HL-60/S4 treated with phorbol 12-myristate 13-acetate at 8.2 ng/mL for 4 days and 3 days (cell line): ENCODE data around the gene TELO2.

Experiments
- in situ Hi-C: fragments of 300-500 bp; cut with MboI; formaldehyde crosslinking; loops from 2 replicates; pipeline ENCODE4 v1.15.0; 2022; ENCODE audit warnings: low sequenced_read_pairs

The TELO2 gene

DNA sequence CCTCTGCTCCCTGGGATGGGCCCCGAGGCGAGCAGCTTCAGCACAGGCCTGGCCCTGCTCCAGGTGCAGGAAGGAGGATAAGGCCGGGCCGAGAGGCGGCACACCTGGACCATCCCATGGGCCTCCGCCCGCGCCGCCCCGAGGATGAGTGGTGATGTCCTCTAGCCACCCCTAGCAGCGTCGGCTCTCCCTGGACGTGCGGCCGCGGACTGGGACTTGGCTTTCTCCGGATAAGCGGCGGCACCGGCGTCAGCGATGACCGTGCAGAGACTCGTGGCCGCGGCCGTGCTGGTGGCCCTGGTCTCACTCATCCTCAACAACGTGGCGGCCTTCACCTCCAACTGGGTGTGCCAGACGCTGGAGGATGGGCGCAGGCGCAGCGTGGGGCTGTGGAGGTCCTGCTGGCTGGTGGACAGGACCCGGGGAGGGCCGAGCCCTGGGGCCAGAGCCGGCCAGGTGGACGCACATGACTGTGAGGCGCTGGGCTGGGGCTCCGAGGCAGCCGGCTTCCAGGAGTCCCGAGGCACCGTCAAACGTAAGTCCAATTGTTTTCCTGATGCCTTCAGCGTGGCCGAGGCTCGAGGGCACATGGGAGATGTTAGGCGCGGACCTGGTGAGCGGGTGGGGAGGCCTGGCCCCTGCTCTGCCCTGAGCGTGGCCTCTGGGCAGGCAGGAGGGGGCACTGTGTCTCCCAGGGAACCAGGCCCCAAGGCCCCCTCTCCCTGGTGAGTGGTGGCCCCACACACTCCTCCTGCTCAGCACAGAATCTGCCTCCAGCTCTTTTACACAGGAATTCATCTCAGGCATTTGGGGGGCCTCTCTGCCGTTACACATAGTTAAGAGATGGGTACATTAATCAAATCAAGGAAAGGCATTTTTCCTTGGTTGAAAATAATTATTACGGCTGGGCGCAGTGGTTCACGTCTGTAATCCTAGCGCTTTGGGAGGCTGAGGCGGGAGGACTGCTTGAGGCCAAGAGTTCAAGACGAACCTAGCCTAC, 41.2 kb downstream of the TELO2 start:
- in situ Hi-C loops, result no loop called here

DNA sequence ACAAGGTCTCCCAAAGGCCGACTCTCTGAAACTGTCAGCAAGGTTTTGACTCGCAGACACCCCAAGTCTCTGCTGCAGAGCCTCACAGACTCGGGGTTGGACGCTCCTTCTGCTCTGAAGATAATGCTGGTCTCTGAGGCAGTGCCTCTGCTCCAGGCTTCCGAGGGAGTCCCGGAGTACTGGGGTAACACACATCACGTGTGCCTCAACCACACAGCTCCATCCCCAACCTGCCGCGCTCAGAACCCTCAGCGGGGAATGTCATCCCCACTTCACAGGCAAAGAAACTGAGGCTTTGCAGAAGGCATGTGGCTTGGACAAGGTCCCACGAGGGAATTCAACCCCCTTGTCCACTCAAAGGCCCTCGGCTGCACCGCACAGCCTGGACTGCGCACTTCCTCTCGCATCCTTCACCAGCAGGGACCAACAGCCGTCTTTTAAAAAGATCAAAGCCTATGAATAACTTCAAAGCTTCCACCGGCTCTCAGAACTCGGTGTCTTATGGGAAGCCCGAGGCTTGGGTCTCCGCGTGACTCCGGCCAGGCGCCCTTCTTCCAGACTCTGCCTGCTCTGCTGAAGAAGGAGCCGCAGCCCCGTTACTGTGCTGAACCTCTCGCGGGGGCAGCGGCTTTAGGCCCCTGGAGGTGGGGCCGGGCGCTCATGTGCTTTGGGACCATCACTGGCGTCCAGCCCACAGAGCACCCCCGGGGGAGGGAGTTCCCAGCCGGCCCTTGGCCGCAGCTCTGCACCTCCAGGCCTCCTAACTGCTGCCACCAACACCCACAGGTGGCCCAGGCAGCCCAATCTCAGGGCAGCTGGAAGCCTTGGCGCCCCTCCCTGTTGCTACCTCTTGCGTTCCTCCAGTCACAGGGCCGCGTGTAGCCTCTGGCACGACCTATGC, 42.5 kb downstream of the TELO2 start:
- in situ Hi-C loops, result no loop called here

GRCh38 chr16:1536601-1537000, 43.4 kb downstream of the TELO2 start:
- in situ Hi-C loops, result no loop called here

- in situ Hi-C loops, result no loop called here
Measured at GRCh38 chr16:1537138-1537577, 44.0 kb downstream of the TELO2 start.

GRCh38 chr16:1537763-1538289, 44.7 kb downstream of the TELO2 start:
- in situ Hi-C loops, result no loop called here

GRCh38 chr16:1538804-1539520, 45.8 kb downstream of the TELO2 start:
- in situ Hi-C loops, result no loop called here

GRCh38 chr16:1539720-1540555, 46.8 kb downstream of the TELO2 start:
- in situ Hi-C loops, result no loop called here

DNA sequence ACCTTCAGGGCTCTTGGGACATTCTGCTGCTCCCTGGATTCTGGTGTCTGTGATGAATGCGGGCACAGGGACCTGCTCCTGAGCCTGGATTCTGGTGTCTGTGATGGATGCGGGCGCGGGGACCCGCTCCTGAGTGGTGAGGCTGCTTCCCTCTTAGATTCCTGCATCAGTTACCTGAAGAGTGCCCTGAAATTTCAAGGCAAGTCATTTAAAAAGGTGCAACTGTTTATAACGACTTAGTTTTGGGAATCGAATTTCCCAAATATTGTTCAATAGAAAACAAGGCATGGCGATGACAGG, 47.3 kb downstream of the TELO2 start:
- in situ Hi-C loops, result no loop called here

DNA sequence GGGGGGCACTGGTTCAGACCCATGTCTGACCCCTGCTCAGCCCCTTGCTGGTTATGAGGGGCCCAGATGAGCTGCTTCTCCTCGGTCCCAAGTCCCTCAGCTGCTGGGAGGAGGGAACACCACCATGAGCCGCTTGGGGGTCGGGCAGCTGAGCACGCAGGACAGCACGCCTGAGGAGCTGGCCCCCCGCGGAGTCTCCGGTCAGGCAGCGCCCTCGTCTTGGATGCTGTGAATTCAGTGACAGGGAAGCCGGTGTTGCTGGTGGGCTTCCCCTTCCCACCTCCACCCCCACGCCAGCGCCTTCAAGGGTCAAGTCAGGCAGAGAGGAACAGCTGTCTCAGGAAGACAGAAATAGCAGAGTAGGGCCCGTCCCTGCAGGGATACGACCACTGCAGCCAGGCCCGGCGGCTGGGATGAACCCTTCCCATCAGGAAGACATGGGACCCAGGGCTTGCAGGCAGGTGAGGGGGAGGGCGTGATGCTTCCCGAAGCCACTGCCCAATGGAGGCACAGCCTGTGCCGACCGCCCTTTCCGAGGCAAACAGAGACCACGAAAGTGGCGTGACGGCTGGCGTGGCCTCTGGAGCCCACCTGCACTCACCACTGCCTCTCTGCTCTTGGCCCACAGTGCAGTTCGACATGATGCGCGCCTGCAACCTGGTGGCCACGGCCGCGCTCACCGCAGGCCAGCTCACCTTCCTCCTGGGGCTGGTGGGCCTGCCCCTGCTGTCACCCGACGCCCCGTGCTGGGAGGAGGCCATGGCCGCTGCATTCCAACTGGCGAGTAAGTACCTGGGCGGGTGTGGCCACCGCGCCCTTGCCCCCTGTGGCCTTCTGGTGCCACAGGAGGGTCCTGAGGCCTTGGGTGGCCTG, 48.4 kb downstream of the TELO2 start:
- in situ Hi-C loops, result no loop called here

DNA sequence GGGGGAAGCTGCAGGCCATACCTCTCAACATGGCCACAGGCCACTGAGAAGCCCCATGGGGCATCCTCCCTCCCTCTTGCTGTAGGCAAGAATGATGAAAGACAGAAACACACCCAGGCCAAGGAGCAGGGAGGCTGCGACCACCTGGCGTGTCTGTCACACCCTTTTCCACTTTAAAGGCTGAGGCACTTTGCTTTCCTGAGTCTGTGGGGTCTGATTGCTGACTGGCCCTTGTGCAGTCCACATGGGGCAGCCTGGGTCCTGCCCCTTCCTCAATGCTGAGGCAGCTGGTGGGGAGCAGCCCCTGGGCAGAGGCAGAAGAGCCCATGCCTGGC, 49.0 kb downstream of the TELO2 start:
- in situ Hi-C loops, result no loop called here

GRCh38 chr16:1542533-1542932, 49.4 kb downstream of the TELO2 start:
- in situ Hi-C loops, result no loop called here

DNA sequence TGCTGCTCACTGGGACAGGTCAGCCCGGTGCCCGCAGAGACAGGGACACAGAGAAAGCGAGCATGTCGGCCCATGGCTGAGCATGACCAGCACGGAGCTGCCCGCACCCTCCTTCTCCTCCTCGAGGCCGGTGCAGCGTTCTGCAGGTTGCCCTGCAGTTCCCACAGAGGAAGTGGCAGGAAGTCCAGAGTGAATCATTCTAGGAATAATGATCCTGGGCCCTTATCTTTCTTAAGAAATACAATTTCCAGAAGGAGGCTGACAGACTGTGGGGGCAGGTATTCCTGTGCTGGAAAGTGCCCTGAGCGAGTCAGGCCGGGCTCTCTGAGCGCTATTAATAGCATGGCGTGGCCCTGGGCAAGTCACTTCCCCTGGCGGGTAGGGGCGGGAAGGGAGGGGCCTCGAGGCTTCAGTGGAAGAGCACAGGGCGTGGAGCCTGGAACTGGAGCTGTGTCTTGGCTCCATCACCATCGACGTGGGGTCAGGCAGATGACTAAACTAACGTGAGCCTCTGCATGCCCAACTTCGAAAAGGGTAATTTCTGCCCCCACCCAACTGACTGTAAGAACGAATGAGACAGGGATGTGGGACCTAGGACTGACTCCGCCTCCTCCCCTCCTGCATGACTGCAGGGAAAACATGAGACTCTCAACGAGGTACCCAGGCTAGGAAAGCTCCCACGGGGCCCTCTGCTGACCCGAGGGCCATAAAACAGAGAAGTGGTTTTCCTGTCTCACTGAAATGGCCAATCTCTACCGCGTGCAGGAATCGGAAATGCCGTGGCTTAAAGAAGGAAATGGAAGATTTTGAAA, 50.1 kb downstream of the TELO2 start:
- in situ Hi-C loops, result no loop called here

- in situ Hi-C loops, result no loop called here
Measured at GRCh38 chr16:1545044-1546040, 52.2 kb downstream of the TELO2 start.

- in situ Hi-C loops, result no loop called here
Measured at GRCh38 chr16:1546430-1546829, 53.3 kb downstream of the TELO2 start.

GRCh38 chr16:1548233-1548632, 55.1 kb downstream of the TELO2 start:
- in situ Hi-C loops, result no loop called here

GRCh38 chr16:1548727-1549126, 55.6 kb downstream of the TELO2 start:
- in situ Hi-C loops, result no loop called here

DNA sequence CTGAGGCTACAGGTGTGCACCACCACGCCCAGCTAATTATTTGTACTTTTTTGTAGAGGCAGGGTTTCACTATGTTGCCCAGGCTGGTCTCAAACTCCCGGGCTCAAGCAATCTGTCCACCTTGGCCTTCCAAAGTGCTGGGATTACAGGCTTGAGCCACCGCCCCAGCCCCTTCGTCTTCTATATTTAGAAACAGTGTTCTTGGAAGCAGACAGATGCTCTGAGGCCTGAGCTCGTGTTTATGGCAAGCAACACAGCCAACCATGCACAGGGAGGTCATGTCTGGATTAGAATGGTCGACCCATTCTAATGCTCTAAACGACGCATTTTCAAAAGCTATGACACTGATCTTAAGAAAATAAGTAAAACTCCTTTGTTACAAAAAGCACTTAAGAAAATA, 56.9 kb downstream of the TELO2 start:
- in situ Hi-C loops, result no loop called here
